ENCODE data around the gene GGT5.
"Not testable (repeated sequence)": the region's sequence is repeated elsewhere in the genome, so short reads cannot be mapped to it uniquely, and the experiment has no call there.

DNA sequence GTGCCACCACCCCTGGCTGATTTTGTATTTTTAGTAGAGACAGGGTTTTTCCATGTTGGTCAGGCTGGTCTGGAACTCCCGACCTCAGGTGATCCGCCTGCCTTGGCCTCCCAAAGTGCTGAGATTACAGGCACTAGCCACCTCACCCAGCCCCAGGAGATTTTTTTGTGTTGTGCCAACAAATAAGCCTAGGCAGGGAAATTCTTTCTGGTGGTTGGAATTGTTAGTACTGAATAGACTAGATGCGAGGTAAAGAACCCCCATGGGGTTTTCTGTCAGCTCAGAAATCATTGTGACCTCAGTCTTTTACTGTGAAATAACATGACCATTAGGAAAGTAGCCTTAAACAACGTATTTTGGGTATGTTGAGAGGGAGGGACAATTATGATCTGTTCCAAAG is 29.0 kb upstream of the GGT5 start:
- TF ChIP-seq, protein P1, sequence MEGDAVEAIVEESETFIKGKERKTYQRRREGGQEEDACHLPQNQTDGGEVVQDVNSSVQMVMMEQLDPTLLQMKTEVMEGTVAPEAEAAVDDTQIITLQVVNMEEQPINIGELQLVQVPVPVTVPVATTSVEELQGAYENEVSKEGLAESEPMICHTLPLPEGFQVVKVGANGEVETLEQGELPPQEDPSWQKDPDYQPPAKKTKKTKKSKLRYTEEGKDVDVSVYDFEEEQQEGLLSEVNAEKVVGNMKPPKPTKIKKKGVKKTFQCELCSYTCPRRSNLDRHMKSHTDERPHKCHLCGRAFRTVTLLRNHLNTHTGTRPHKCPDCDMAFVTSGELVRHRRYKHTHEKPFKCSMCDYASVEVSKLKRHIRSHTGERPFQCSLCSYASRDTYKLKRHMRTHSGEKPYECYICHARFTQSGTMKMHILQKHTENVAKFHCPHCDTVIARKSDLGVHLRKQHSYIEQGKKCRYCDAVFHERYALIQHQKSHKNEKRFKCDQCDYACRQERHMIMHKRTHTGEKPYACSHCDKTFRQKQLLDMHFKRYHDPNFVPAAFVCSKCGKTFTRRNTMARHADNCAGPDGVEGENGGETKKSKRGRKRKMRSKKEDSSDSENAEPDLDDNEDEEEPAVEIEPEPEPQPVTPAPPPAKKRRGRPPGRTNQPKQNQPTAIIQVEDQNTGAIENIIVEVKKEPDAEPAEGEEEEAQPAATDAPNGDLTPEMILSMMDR (conservative IDR thresholded peaks at IDR 0.05): not testable (repeated sequence)
- not testable (repeated sequence) for TF ChIP-seq EZH2 (IDR thresholded peaks at IDR 0.05; ENCODE audit: low read depth)

Data from PC-9 (cell line).